ENCODE results near the gene ACSM6. TPM values are rescaled to one million over a fixed set of nuclear protein-coding genes. Genes with fewer than 3 reads are reported as not detected.

Gene ACSM6
- total RNA-seq, 2 experiments from 2014 or later: not detected

GRCh38 chr10:95240811-95241210 is 46.8 kb downstream of the ACSM6 start:
- H4K20me1 ChIP-seq (ENCODE audit: insufficient read depth, low read length): no peaks in the 10 kb centered on the region
- no peak for DNase-seq (ENCODE audit: low spot score)
- H3K27ac ChIP-seq (ENCODE audit: low read depth, low read length, poor library complexity, severe bottlenecking): no peak overlapping the region
- intact Hi-C loops (cut with micrococcal nuclease; ENCODE audit: unreplicated experiment): no loop called here
- H3K36me3 ChIP-seq (ENCODE audit: insufficient read depth, low read length): no peaks in the 10 kb centered on the region
- no peaks in the 10 kb centered on the region for H3K9me3 ChIP-seq (ENCODE audit: low read length)
- POLR2A ChIA-PET: interaction anchor here (0.8 to 2.0 kb wide), 4 partner anchors 23 to 122 kb away, joined by 3 to 4 read pairs (median 3); no protein-coding TSS in a partner anchor
- H2AFZ ChIP-seq (ENCODE audit: low read length): no peak overlapping the region
- no peak overlapping the region for H3K4me2 ChIP-seq (ENCODE audit: low read length)
- no peaks in the 10 kb centered on the region for H3K9me2 ChIP-seq (ENCODE audit: insufficient read depth, low read length)
- H3K4me1 ChIP-seq (ENCODE audit: insufficient read depth, low read length, poor library complexity, severe bottlenecking): peaks cover 74% of the 10 kb centered on the region
- CTCF ChIA-PET (ENCODE audit: unreplicated experiment): interaction anchor here (0.8 kb wide), 1 partner anchor 57 kb away, joined by 3 read pairs; no protein-coding TSS in a partner anchor
- H3K79me2 ChIP-seq (ENCODE audit: insufficient read depth, low read depth, low read length): no peaks in the 10 kb centered on the region
- BruUV-seq (replicated peaks): no TSS peak
- no peak overlapping the region for H3K4me3 ChIP-seq (ENCODE audit: low read depth, low read length, poor library complexity, severe bottlenecking)
- TF ChIP-seq CTCF (conservative IDR thresholded peaks at IDR 0.05; ENCODE audit: low read length): no peak

DNA sequence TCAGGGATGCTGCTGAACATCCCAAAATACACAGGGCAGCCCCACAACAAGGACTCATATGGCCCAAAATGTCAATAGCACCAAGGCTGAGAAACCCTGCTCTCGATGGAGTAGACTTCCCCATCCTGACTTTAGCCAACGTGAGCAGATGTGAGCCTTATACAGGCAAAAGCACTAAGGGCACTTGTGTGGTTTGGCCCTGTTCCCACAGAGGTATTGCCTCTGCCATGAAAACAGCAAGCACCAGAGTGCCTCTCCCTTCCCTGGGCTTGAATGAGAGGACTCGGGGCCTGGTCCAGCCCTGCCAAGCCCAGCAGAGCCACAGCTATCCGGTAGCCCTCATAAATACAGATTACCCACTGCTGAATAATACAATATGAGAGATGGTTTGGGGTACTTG is 47.5 kb downstream of the ACSM6 start:
- intact Hi-C loops (cut with micrococcal nuclease; ENCODE audit: unreplicated experiment): no loop called here

More for the DNA sequence above, 47.5 kb downstream of the ACSM6 start:
- Histone ChIP-seq H4K20me1 (ENCODE audit: insufficient read depth, low read length) (no peaks in the 10 kb centered on the region), H3K36me3 (ENCODE audit: insufficient read depth, low read length) (no peaks in the 10 kb centered on the region), H3K9me2 (ENCODE audit: insufficient read depth, low read length) (no peaks in the 10 kb centered on the region), H3K4me3 (ENCODE audit: low read depth, low read length, poor library complexity, severe bottlenecking) (no peak overlapping the region), H3K27ac (ENCODE audit: low read depth, low read length, poor library complexity, severe bottlenecking) (no peak overlapping the region), H3K4me2 (ENCODE audit: low read length) (no peak overlapping the region), H3K79me2 (ENCODE audit: insufficient read depth, low read depth, low read length) (no peaks in the 10 kb centered on the region), H3K9me3 (ENCODE audit: low read length) (no peaks in the 10 kb centered on the region), H3K4me1 (ENCODE audit: insufficient read depth, low read length, poor library complexity, severe bottlenecking) (peaks cover 74% of the 10 kb centered on the region), H2AFZ (ENCODE audit: low read length) (no peak overlapping the region)
- ChIA-PET CTCF (ENCODE audit: unreplicated experiment) (interaction anchor here (1.4 kb wide), 1 partner anchor 33 kb away, joined by 5 read pairs; no protein-coding TSS in a partner anchor), POLR2A (interaction anchor here (1.0 kb wide), 1 partner anchor 51 kb away, joined by 3 read pairs; no protein-coding TSS in a partner anchor)
- no TSS peak for BruUV-seq (replicated peaks)
- no peak for TF ChIP-seq CTCF (conservative IDR thresholded peaks at IDR 0.05; ENCODE audit: low read length)
- TF ChIP-seq EZH2phosphoT487 (IDR thresholded peaks at IDR 0.05; ENCODE audit: borderline replicate concordance, low read depth, low read length): no peak
- no peak for DNase-seq (ENCODE audit: low spot score)

Measured in OCI-LY7 (cell line).